Forelimb muscle (tissue), 1 donor: ENCODE measurements around the gene MBD3L2. TPM values are rescaled to one million over a fixed set of nuclear protein-coding genes. Genes with fewer than 3 reads are reported as not detected.
"Not testable (repeated sequence)": the region's sequence is repeated elsewhere in the genome, so short reads cannot be mapped to it uniquely, and the experiment has no call there.

Experiments used
- DNase-seq: peaks from one replicate; pipeline ENCODE4 v3.0.0-alpha.2; 2013; ENCODE audit warnings: low read depth
- polyA plus RNA-seq: library from polyadenylated mRNA; unstranded; fragments of 120-200 nt; gene quantifications from one replicate; pipeline ENCODE4 v1.2.1, GENCODE V29; 2013; ENCODE audit not compliant: insufficient read length

MBD3L2 gene
- polyA plus RNA-seq, result not detected

DNA sequence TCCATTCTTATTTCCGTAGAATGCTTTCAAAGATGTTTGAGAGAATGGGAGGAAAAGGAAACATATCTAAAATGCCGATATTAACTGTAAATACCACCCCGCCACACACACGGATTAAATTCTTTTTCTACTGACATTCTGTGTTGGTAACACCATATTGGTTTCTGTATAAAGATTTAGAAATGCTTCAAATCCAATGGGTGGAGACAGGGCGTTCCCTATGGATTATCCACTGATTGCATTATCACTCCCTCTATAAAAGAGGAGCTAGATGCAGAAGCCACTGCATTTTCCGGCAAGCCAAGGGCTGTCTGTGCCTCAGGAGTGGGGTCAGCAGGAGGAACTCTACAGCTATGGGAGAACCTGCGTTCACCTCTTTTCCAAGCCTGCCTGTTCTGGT, at the start of gene MBD3L2:
TSS of gene MBD3L2 (plus strand) at position 301 of the 400 bp plus-strand sequence. CDS start at position 354, 53 bp downstream.
- not testable (repeated sequence) for DNase-seq

DNA sequence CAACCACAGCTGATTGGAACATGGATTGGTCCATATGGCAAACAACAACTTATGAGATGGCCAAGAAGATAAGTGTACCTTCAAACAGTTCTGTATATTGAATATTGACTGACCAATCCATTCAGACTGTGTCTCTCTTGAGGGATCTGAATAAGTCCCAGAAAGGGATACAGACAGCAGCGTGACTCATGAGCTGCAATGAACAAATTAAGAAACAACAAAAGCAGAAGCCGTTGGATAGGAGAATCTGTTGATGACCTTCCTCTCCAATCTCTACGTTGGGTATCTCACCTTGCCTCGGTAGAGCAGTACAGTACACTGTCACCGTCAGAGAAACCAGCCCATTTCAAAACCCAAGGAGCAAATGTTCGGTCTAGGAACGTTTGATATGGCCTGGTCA, 49.2 kb upstream of the MBD3L2 start:
- no peak for DNase-seq

DNA sequence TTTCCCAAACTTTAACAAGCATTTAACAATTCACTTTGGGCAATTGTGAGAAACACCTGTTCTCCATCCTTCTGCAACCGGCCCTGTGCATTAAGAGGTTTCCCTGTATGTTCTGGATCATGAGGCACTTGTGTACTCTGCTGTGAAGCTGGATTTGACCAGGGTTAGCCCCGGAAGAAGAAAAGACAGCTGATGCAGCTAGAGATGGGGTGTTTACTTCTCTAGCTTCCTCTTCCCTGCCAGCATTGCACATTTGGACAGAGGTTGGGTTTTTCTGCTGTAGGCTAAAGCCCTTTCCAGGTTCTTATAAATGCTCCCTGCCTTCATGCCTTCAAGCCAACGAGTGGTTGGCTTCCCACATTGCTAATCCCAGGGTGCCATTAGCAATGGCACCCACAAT, 48.8 kb upstream of the MBD3L2 start:
- DNase-seq, result no peak

DNA sequence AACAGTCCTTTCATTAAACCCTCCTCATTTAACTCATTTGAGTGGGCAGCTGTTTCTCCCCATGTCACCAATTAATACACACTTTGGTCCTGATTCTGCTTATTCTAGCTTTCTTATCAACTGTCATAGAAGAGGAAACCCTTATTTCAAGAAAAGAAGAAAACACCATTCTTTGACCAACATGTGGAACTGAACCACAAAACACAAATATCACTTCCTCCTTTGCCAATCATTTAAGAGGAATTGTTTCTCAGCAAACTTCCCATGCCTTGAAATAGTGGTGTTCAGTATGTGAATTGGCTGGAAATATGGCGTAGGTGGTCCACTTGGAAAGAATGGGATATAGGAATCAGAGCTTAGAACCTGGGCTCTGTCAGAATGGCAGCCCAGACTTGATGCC, 48.3 kb upstream of the MBD3L2 start:
- DNase-seq, result no peak

DNA sequence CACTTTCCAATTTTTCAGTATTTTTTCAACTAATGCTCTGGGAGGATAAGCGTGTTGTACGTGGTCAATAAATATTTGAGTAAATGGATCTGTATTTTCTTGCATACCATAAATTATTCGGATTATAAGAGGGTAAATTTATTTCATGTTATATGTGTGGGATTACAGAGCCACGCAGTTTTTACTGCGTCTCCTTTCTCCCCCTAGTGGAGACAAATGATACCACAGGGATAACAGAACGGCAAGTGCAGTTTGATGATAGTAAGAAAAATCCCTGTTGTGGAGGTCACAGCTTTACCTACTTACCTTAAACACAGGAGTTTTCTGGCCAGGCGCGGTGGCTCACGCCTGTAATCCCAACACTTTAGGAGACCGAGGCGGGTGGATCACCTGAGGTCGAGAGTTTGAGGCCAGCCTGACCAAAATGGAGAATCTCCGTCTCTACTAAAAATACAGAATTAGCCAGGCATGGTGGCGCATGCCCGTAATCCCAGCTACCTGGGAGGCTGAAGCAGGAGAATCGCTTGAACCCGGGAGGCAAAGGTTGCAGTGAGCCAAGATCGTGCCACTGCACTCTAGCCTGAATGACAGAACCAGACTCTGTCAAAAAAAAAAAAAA, 44.7 kb upstream of the MBD3L2 start:
- DNase-seq, result no peak

DNA sequence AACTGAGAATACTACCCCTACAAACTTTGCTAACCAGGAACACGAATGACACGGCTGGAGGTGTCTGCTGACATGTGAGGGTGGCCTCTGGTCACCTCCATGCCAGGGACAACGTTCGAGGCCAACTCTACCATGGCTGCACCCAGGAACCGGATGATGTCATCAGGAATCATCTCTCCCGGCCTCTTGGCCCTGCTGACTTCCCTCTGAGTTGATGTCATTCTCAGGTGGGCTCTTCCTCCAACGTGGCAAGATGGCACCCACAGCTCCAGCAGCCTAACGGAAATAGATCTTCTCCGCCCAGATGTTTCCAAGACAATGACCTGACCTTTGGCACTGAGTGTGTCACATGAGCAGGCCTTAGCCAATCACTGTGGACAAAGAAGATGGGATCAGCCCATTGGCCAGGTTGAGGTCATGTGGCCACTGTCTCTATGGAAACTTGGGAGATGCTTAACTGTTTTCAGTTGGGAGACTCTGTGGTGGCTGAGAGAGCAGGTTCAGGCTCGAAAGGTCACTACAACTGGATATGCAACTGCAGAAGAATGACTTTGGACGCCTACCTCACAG, 42.9 kb upstream of the MBD3L2 start:
- no peak for DNase-seq

DNA sequence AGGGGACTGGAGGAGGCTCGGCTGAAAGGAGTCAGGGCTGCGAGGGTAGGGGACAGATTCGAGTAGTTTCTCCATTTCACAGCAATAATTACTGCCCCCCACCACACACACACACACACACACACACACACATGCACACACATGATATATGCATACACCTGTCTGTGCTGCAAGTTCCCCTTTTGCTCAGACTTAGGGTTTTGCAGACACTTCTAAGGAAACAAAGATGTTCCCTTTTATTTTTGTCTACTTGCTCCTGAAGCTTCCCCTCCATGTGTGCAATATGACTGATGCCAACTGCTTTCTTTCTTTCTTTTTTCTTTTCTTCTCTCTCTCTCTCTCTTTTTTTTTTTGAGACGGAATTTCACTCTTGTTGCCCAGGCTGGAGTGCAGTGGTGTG, 41.3 kb upstream of the MBD3L2 start:
- DNase-seq, result no peak

DNA sequence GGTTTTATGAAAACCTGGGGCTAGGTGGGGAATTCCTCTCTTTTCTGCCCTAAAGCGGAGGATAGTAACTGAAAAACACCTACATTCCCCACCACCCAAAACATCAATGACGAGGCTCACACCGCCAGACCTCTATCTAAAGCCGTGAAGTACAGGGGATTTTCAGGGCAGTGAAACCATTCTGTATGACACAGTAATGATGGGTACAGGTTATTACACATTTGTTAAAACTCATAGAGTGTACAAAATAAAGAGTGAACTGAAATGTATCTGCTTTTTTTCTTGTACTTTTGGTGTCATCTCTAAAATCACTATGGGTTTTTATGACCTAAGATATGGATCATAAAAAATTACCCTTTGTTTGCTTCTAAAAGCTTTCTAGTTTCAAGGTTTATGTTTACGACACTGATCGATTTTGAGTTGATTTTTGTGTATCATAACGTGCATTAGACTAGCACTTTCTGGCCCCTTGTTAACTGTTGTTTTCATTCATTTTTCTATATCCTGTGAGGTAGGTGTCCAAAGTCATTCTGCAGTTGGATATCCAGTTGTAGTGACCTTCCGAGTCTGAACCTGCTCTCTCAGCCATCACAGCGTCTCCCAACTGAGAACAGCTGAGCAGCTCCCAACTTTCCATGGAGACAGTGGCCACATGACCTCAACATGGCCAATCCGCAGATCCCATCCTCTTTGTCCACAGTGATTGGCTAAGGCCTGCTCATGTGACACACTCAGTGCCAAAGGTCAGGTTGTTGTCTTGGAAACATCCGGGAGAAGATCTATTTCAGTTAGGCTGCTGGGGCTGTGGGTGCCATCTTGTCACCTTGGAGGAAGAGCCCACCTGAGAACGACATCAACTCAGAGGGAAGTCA, 38.2 kb upstream of the MBD3L2 start:
- DNase-seq, result no peak

DNA sequence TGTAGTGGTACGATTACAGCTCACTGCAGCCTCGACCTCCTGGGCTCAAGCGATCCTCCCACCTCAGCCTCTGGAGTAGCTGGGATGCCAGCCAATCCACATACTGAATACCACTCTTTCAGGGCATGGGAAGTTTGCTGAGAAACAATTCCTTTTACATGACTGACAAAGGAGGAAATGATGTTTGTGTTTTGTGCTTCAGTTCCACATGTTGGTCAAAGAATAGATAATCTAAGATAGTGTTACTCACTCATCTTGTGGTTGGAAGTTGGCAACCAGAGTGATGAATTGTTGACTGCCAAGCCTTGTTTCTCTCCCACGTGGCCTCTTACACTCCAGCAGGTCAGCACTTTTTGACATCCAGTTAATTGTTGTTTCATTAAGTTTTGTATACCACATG, 35.4 kb upstream of the MBD3L2 start:
- no peak for DNase-seq

DNA sequence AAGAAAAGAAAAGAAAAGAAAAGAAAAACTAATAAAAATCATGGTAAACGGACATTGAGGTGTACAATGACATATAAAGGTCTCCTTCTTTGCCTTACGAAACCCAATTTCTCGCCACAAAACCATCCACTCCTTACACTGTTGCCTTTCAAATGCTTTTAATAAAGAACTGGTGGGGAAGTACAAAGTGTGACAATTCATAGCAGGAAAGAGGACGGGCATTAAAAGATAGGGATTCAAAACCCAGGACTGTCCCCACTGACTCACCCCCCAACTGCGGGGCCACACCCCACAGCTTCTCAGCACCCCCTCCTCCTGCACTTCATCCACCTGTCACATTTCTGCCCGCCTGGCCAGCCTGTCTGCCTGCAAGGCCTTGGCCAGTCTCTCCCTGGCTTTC, 30.3 kb upstream of the MBD3L2 start:
- DNase-seq, result no peak

DNA sequence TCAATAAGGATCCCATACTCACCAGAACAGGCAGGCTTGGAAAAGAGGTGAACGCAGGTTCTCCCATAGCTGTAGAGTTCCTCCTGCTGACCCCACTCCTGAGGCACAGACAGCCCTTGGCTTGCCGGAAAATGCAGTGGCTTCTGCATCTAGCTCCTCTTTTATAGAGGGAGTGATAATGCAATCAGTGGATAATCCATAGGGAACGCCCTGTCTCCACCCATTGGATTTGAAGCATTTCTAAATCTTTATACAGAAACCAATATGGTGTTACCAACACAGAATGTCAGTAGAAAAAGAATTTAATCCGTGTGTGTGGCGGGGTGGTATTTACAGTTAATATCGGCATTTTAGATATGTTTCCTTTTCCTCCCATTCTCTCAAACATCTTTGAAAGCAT, 27.8 kb upstream of the MBD3L2 start, which contains the start of gene MBD3L2B:
TSS of gene MBD3L2B (minus strand) at position 101 of the 400 bp plus-strand sequence. CDS start at position 67, 34 bp downstream.
- not testable (repeated sequence) for DNase-seq

DNA sequence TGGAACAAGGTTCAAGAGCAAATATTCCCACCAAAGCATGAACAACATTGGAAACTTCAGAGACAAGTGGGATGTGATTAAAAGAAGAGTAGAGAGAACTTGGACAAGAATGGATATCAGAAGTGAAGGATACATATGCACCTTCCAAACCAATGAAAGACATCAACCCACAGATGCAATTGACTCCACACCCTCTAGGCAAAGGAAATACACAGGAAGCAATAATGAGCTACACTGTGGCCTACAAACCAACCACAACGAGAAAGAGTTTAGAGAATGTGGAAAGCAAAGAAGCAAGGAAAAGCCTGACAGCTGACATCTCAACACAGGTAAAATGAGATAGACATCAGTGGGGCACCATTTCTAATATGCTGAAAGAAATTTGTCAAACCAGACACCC, 20.3 kb upstream of the MBD3L2 start:
- DNase-seq, result not testable (repeated sequence)

DNA sequence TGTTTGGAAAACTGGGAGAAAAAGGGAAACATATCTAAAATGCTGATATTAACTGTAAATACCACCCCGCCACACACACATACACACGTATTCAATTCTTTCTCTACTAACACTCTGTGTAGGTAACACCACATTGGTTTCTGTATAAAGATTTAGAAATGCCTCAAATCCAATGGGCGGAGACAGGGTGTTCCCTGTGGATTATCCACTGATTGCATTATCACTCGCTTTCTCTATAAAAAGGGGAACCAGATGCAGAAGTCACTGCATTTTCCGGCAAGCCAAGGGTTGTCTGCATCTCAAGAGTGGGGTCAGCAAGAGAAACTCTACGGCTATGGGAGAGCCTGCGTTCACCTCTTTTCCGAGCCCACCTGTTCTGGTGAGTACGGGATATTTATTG, 18.8 kb upstream of the MBD3L2 start, which contains the start of gene MBD3L5:
TSS of gene MBD3L5 (plus strand) at position 301 of the 400 bp plus-strand sequence. CDS start at position 335, 34 bp downstream.
- DNase-seq, result not testable (repeated sequence)

DNA sequence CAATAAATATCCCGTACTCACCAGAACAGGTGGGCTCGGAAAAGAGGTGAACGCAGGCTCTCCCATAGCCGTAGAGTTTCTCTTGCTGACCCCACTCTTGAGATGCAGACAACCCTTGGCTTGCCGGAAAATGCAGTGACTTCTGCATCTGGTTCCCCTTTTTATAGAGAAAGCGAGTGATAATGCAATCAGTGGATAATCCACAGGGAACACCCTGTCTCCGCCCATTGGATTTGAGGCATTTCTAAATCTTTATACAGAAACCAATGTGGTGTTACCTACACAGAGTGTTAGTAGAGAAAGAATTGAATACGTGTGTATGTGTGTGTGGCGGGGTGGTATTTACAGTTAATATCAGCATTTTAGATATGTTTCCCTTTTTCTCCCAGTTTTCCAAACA, 9.0 kb upstream of the MBD3L2 start, which contains the start of gene MBD3L4:
TSS of gene MBD3L4 (minus strand) at position 101 of the 400 bp plus-strand sequence. CDS start at position 66, 35 bp downstream.
- not testable (repeated sequence) for DNase-seq

DNA sequence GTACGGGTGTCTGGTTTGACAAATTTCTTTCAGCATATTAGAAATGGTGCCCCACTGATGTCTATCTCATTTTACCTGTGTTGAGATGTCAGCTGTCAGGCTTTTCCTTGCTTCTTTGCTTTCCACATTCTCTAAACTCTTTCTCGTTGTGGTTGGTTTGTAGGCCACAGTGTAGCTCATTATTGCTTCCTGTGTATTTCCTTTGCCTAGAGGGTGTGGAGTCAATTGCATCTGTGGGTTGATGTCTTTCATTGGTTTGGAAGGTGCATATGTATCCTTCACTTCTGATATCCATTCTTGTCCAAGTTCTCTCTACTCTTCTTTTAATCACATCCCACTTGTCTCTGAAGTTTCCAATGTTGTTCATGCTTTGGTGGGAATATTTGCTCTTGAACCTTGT, 7.6 kb upstream of the MBD3L2 start:
- not testable (repeated sequence) for DNase-seq

DNA sequence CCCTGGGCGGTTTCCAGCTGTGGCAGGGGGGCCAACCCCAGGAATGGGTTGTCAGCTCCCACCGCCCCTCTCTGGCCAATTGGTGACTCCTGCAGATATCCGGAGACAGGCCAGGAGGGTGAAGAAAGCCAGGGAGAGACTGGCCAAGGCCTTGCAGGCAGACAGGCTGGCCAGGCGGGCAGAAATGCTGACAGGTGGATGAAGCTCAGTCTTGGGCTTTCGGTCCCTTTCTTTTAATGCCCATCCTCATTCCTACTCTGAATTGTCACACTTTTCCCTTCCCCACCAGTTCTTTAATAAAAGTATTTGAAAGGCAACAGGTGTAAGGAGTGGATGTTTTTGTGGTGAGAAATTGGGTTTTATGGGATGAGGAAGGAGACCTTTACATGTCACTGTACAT, 2.3 kb downstream of the MBD3L2 start:
- not testable (repeated sequence) for DNase-seq

DNA sequence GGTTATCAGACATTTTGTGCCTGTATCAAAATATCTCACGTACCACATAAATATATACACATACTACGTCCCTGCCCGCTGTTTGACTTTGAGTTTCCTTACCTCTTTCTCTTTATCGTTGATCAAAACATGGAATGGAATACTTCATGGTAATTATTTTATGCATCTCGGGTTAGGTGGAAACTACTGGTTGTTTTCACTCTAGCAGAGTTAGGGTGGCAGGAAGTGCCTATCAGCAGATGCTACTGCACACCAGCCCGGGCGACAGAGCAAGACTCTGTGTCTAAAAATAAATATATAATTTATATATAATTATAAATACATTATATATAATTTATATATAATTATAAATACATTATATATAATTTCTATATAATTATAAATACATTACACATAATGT, 3.8 kb downstream of the MBD3L2 start:
- not testable (repeated sequence) for DNase-seq

DNA sequence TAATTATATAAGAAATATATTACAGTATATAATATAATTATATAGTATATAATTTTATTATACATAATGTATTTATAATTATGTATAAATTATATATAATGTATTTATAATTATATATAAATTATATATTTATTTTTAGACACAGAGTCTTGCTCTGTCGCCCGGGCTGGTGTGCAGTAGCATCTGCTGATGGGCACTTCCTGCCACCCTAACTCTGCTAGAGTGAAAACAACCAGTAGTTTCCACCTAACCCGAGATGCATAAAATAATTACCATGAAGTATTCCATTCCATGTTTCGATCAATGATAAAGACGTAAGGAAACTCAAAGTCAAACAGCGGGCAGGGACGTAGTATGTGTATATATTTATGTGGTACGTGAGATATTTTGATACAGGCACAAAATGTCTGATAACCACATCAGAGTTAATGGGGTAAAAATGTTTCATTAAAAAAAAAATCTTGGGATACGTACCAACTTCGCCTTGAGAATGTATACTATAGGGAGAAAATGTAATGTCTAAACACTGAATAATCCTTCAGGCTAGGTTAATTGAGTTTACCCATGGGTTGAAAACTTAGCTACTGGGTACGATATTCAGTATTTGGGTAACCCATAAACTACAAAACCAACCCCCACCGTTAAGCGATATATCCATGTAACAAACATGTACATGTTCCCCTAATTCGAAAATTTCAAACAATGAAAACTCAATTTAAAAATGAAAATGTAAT, 5.7 kb downstream of the MBD3L2 start:
- not testable (repeated sequence) for DNase-seq

DNA sequence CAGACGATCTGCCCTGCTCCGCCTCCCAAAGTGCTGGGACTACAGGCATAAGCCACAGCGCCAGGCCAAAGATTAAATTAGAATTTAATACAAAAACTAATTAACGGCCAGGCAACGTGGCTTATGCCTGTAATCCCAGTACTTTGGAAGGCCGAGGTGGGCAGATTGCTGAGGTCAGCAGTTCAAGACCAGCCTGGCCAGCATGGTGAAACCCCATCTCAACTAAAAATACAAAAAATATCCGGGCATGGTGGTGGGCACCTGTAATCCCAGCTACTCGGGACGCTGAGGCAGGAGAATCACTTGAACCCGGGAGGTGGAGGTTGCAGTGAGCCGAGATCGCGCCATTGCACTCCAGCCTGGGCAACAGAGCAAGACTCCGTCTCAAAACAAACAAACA, 6.6 kb downstream of the MBD3L2 start:
- DNase-seq, result not testable (repeated sequence)

DNA sequence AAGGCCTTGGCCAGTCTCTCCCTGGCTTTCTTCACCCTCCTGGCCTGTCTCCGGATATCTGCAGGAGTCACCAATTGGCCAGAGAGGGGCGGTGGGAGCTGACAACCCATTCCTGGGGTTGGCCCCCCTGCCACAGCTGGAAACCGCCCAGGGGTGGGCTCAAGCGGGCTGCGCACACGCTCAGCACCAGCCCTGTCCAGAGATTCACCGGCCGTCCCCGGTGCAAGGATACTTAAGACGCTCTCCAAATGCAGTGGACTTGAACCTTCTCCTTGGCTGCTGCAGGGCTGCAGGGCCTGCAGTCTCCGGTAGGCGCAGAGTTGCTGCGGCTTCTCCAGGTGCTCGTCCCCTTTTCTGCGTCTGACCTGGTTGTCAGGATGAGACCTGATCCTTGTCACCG, 7.2 kb downstream of the MBD3L2 start:
- DNase-seq, result not testable (repeated sequence)

DNA sequence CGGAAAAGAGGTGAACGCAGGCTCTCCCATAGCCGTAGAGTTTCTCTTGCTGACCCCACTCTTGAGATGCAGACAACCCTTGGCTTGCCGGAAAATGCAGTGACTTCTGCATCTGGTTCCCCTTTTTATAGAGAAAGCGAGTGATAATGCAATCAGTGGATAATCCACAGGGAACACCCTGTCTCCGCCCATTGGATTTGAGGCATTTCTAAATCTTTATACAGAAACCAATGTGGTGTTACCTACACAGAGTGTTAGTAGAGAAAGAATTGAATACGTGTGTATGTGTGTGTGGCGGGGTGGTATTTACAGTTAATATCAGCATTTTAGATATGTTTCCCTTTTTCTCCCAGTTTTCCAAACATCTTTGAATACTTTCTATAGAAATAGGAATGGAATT, 9.5 kb downstream of the MBD3L2 start, which contains the start of gene MBD3L3:
TSS of gene MBD3L3 (minus strand) at position 101 of the 400 bp plus-strand sequence. CDS start at position 30, 71 bp downstream.
- DNase-seq, result not testable (repeated sequence)
